Left lung (tissue), 10 donors: ENCODE data around the gene HSD17B7. TPM values are rescaled to one million over a fixed set of nuclear protein-coding genes. Genes with fewer than 3 reads are reported as not detected.

ENCODE experiments used
- ATAC-seq: fragments of 200-7000 bp; cut with Tn5 transposase; one replicate; pipeline ENCODE4 v1.9.1; 2020; ENCODE audit warnings: moderate library complexity
- DNase-seq, 4 donors: peaks; one replicate each; pipeline ENCODE4 v3.0.0-alpha.2; 2013 to 2020
- H3K27ac ChIP-seq, 2 donors: fragments of 200-600 bp; sonication (generic) in 1 of 2; one replicate each; pipeline versions ENCODE4 v1.5.0 to v1.8.0; 2020 to 2021
- H3K27me3 ChIP-seq, 2 donors: fragments of 200-600 bp; sonication (generic) in 1 of 2; one replicate each; pipeline versions ENCODE4 v1.5.0 to v1.8.0; 2020 to 2021
- H3K36me3 ChIP-seq, 2 donors: fragments of 200-600 bp; sonication (generic) in 1 of 2; one replicate each; pipeline versions ENCODE4 v1.5.0 to v1.8.0; 2020 to 2021
- H3K4me1 ChIP-seq, 2 donors: fragments of 200-600 bp; one replicate each; pipeline ENCODE4 v1.8.0; 2021
- H3K4me3 ChIP-seq, 2 donors: fragments of 200-600 bp; sonication (generic) in 1 of 2; one replicate each; pipeline versions ENCODE4 v1.5.0 to v1.8.0; 2020 to 2021; ENCODE audit warnings: mild to moderate bottlenecking in 1 of 2
- H3K9me3 ChIP-seq, 2 donors: fragments of 200-600 bp; sonication (generic) in 1 of 2; one replicate each; pipeline versions ENCODE4 v1.5.0 to v1.8.0; 2020 to 2021
- CTCF ChIP-seq, 2 donors: fragments of 200-600 bp; sonication (generic) in 1 of 2; IDR thresholded peaks; one replicate each; pipeline versions ENCODE4 v1.5.0 to v1.8.0; 2021; ENCODE audit warnings: antibody characterized with exemption in 2 of 2
- intact Hi-C, 2 donors: fragments of 100-400 bp; cut with DNase I; formaldehyde crosslinking; loops; one replicate each; pipeline versions ENCODE4 v1.11.2 to v1.14.2; 2022
- polyA plus RNA-seq, 6 donors: library from polyadenylated mRNA; unstranded; fragments of 120-200 nt; gene quantifications; one replicate each; pipeline ENCODE4 v1.2.1, GENCODE V29; 2013; ENCODE audit not compliant: insufficient read length in 6 of 6
- total RNA-seq, 2 donors: library from RNA; stranded (reverse); fragmentation: NEBNext Ultra II Directional; extraction: Animal tissue kit (Norgen Biotek cat#: 25700); gene quantifications; one replicate each; pipeline ENCODE4 v1.2.1, GENCODE V29; 2021
- donor health status: DM: no; HTN: yes; CAD: no.
- donor health status: DM: no; HTN: no; CAD: no.

HSD17B7 gene
- total and polyA plus RNA-seq, 8 donors = 16.4 to 33.7 (median 22.2) TPM

DNA sequence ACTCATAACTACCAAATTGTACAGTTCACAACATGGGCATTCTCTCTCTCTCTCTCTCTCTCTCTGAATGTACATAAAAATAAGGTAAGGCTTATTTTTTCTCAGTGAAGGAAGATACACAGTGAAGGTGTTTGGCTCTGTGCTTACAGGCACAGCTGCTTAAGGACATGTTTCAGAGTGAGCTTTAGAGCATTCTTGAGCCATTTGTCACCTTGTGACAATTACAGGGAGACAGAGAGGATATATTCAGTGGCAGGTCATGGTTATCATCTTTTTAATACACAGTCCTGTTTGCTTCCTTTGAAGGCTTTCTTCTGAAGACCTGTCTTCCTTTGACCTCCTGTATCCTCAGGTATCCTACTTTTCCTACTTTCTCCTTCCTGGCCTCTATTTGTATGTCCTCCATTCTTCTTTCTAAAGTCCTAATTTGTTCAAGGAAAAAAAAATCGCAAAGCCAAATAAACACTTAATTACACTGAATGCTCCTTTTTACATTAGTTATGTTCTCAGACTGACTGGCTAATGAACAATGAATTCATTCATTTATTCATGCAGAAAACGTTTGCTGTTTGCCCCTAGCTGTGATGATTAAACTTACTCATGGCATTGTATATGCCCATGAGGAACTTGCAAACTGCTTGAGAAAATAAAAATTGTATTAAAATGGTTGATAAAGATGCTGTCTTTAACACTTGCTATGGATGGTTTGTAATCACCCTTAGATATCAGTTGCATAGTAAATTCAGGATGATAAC lies 33.4 kb downstream of the HSD17B7 start:
- TF ChIP-seq CTCF (IDR thresholded peaks at IDR 0.05) = no peak
- DNase-seq (no peak), ATAC-seq (no peak)
- intact Hi-C loops = no loop called here
- H3K4me3 ChIP-seq = no peak overlapping the region
- no peaks in the 10 kb centered on the region for H3K36me3 ChIP-seq
- no peak overlapping the region for H3K27ac ChIP-seq
- H3K4me1 ChIP-seq = peaks cover 7 to 8% of the 10 kb centered on the region in 2 donors
- H3K9me3 ChIP-seq = no peaks in the 10 kb centered on the region
- peaks cover 7 to 49% of the 10 kb centered on the region in 2 donors for H3K27me3 ChIP-seq

GRCh38 chr1:162829268-162829667 lies 38.8 kb downstream of the HSD17B7 start:
- Histone ChIP-seq H3K9me3 (no peaks in the 10 kb centered on the region), H3K27me3 (peaks cover 0 to 16% of the 10 kb centered on the region in 2 donors), H3K4me1 (no peaks in the 10 kb centered on the region), H3K27ac (no peak overlapping the region), H3K4me3 (no peak overlapping the region), H3K36me3 (no peaks in the 10 kb centered on the region)
- no peak for DNase-seq
- TF ChIP-seq CTCF (IDR thresholded peaks at IDR 0.05) = no peak
- no peak for ATAC-seq
- intact Hi-C loops = no loop called here

- intact Hi-C loops = no loop called here
- H3K27me3 ChIP-seq = peaks cover 0 to 2% of the 10 kb centered on the region in 2 donors
- H3K4me1 ChIP-seq = no peaks in the 10 kb centered on the region
- no peak for TF ChIP-seq CTCF (IDR thresholded peaks at IDR 0.05)
- H3K27ac ChIP-seq = no peak overlapping the region
- no peaks in the 10 kb centered on the region for H3K36me3 ChIP-seq
- ATAC-seq (no peak), DNase-seq (no peak)
- no peak overlapping the region for H3K4me3 ChIP-seq
- H3K9me3 ChIP-seq = no peaks in the 10 kb centered on the region
These were observed 42.0 kb downstream of the HSD17B7 start for GRCh38 chr1:162832470-162832869.

GRCh38 chr1:162835157-162835899 lies 44.8 kb downstream of the HSD17B7 start:
- Histone ChIP-seq H3K4me3 (no peak overlapping the region), H3K4me1 (no peaks in the 10 kb centered on the region), H3K27ac (no peak overlapping the region), H3K9me3 (peaks cover 0 to 18% of the 10 kb centered on the region in 2 donors), H3K36me3 (no peaks in the 10 kb centered on the region), H3K27me3 (no peaks in the 10 kb centered on the region)
- intact Hi-C loops = no loop called here
- ATAC-seq (no peak), DNase-seq (no peak)
- no peak for TF ChIP-seq CTCF (IDR thresholded peaks at IDR 0.05)

DNA sequence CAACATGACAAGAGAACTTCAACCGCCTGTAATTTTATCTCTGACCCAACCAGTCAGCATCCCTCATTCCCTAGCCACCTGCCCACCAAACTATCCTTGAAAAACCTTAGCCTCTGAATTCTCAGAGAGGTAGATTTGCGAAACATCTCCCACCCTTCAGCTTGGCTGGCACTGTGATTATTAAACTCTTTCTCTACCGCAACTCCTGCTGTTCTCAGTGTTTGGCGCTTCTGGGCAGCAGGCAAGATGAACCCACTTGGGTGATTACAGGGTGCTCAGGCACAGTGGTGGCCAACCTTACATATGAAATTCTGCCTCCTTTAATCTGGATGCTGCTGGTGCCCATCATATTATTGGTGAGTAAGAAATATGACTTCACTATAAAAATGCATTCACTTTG lies 48.4 kb downstream of the HSD17B7 start:
- H3K36me3 ChIP-seq = no peaks in the 10 kb centered on the region
- intact Hi-C loops = no loop called here
- H3K9me3 ChIP-seq = peaks cover 0 to 18% of the 10 kb centered on the region in 2 donors
- DNase-seq (no peak), ATAC-seq (no peak)
- H3K4me1 ChIP-seq = no peaks in the 10 kb centered on the region
- H3K27me3 ChIP-seq = no peaks in the 10 kb centered on the region
- H3K27ac ChIP-seq = no peak overlapping the region
- H3K4me3 ChIP-seq = no peak overlapping the region
- TF ChIP-seq CTCF (IDR thresholded peaks at IDR 0.05) = no peak
